ENCODE data around the gene CCSER1.

The CCSER1 gene

DNA sequence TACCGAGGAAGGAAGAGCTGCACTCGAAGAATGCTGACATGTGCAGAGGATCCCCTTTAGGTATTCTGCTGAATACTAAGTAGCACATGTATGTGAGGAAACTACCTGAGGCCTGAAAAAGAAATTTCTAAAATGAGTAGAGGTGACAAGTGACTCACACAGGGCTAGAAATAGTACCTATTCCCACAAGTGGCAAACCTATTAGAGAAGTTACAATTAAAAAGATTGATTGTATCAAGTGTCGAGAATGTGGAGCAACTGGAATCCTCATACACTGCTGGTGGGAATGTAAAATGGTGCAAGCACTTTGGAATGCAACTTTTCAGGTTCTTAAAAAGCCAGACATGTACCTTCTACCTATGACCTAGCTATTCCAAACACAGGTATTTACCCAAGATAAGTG, 47.4 kb downstream of the CCSER1 start:
- ChIA-PET CTCF (no interaction called here), POLR2A (no interaction called here)
- no peak for DNase-seq (ENCODE audit: low read depth, low spot score)
- TF ChIP-seq, protein P1, sequence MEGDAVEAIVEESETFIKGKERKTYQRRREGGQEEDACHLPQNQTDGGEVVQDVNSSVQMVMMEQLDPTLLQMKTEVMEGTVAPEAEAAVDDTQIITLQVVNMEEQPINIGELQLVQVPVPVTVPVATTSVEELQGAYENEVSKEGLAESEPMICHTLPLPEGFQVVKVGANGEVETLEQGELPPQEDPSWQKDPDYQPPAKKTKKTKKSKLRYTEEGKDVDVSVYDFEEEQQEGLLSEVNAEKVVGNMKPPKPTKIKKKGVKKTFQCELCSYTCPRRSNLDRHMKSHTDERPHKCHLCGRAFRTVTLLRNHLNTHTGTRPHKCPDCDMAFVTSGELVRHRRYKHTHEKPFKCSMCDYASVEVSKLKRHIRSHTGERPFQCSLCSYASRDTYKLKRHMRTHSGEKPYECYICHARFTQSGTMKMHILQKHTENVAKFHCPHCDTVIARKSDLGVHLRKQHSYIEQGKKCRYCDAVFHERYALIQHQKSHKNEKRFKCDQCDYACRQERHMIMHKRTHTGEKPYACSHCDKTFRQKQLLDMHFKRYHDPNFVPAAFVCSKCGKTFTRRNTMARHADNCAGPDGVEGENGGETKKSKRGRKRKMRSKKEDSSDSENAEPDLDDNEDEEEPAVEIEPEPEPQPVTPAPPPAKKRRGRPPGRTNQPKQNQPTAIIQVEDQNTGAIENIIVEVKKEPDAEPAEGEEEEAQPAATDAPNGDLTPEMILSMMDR (IDR thresholded peaks at IDR 0.05; ENCODE audit: insufficient read depth, low read length, missing control alignments) = no peak
- no peak overlapping the region for H3K4me3 ChIP-seq (ENCODE audit: low read depth, low read length)

DNA sequence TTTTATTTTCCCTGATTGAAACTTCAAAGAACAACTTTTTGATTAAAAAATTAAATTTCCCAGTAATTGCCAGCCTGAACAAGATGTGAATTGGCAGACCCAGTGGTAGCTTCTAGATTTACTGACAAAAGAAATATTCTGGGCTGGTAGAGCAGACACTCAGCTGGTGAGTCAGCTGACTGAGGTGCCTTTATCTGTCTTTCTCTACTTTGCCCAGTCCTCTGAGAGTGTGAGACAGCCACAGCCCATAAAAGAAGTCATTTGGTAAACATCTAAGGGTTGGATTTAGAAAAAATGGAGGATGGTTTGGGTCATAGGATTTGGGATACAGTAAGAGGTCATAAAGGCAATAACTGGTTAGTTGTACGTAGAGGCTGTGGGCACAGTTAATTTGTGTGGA, 54.5 kb downstream of the CCSER1 start:
- TF ChIP-seq, protein P1 (IDR thresholded peaks at IDR 0.05; ENCODE audit: insufficient read depth, low read length, missing control alignments) = no peak
- POLR2A ChIA-PET = no interaction called here
- no peak for DNase-seq (ENCODE audit: low read depth, low spot score)
- H3K4me3 ChIP-seq (ENCODE audit: low read depth, low read length) = no peak overlapping the region
- CTCF ChIA-PET = no interaction called here

DNA sequence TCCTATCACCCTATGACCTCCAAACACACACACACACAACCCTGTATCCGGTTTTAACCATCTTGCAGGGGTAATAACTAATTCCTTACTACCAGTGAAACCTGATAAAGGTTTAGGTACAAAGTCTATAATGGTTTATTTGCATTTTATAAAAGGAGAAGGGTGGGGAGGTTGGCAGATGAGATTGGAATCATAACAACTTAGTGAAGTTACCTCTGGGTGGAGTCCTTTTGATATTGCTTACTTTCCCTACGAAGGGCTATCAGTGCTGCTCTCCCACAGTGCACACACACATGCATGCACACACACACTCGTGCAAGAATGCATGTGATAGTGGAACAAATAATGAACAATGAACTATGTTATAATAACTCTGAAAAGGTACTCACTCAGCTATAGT, 56.1 kb downstream of the CCSER1 start:
- TF ChIP-seq, protein P1 (IDR thresholded peaks at IDR 0.05; ENCODE audit: insufficient read depth, low read length, missing control alignments) = no peak
- ChIA-PET CTCF (no interaction called here), POLR2A (no interaction called here)
- no peak overlapping the region for H3K4me3 ChIP-seq (ENCODE audit: low read depth, low read length)
- no peak for DNase-seq (ENCODE audit: low read depth, low spot score)

DNA sequence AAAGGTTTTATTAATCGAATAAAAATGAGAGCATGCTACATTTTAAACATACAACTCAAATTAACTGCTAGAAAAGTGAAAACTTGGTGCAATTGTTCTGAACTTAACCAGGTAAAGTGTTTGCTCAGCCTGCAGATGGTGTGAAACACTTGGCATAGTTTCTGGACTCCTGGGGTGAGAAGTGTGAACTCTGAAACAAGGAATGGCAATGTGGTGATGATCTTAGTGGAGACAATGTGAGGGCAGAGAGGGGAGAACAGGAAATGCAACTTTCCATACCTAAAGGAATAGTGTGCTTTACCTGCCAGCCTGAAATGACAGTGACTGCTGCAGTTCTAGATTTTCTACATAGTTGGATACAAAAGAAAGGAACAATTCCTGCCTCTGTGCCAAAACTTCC, 57.4 kb downstream of the CCSER1 start:
- no peak for DNase-seq (ENCODE audit: low read depth, low spot score)
- TF ChIP-seq, protein P1 (IDR thresholded peaks at IDR 0.05; ENCODE audit: insufficient read depth, low read length, missing control alignments) = no peak
- CTCF ChIA-PET = no interaction called here
- POLR2A ChIA-PET = no interaction called here
- H3K4me3 ChIP-seq (ENCODE audit: low read depth, low read length) = no peak overlapping the region

DNA sequence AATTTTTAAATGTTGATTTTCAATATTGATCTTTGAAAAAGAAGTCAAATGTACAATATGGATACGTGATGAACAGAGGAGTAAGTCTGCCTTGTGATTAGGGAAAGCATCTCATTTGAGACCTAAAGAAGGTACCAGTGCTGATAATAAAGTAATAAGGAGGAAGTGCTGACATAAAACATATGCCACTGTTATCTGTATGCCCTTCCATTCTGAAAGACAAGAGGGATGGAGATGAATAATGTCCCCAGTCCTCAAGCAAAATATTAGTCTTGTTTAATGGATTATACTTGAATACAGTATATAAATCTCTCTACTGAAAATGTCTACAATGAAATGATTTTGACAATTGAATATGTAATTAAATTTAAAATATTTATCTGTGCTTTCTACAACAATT, 58.2 kb downstream of the CCSER1 start:
- DNase-seq (ENCODE audit: low read depth, low spot score) = no peak
- ChIA-PET CTCF (no interaction called here), POLR2A (no interaction called here)
- H3K4me3 ChIP-seq (ENCODE audit: low read depth, low read length) = no peak overlapping the region
- TF ChIP-seq, protein P1 (IDR thresholded peaks at IDR 0.05; ENCODE audit: insufficient read depth, low read length, missing control alignments) = no peak

DNA sequence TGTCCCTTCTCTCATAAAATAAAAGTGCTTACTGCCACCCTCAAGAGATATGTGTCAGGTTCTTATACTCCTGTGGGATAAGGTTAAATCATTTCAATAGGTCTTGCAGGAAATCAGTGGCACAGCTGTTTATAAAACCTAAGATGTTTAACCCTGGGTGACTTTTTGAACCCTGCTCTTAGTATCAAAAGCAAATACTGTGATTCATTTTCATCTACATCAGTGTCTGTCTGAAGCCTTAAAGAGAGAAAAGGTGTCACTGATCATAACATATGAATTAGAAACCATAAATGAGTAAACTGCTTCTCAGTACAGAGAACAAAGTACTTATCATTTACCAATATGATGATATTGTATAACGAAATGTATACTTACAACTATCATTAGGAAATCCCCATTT, 59.0 kb downstream of the CCSER1 start:
- ChIA-PET POLR2A (no interaction called here), CTCF (no interaction called here)
- no peak for DNase-seq (ENCODE audit: low read depth, low spot score)
- no peak overlapping the region for H3K4me3 ChIP-seq (ENCODE audit: low read depth, low read length)
- TF ChIP-seq, protein P1 (IDR thresholded peaks at IDR 0.05; ENCODE audit: insufficient read depth, low read length, missing control alignments) = no peak

All from AG04449 (cell line).